ENCODE results near the gene C11orf86.

GRCh38 chr11:66974724-66975404, at the start of gene C11orf86:
- TF ChIP-seq EZH2 (IDR thresholded peaks at IDR 0.05; ENCODE audit: borderline replicate concordance, control insufficient read depth, low read depth, low read length) (no peak), NR2F1 (conservative IDR thresholded peaks at IDR 0.05) (no peak)
- TF ChIP-seq, protein P1, sequence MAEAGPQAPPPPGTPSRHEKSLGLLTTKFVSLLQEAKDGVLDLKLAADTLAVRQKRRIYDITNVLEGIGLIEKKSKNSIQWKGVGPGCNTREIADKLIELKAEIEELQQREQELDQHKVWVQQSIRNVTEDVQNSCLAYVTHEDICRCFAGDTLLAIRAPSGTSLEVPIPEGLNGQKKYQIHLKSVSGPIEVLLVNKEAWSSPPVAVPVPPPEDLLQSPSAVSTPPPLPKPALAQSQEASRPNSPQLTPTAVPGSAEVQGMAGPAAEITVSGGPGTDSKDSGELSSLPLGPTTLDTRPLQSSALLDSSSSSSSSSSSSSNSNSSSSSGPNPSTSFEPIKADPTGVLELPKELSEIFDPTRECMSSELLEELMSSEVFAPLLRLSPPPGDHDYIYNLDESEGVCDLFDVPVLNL (IDR thresholded peaks at IDR 0.05; ENCODE audit: low read depth, low read length): no peak
- TF ChIP-seq, protein P2, sequence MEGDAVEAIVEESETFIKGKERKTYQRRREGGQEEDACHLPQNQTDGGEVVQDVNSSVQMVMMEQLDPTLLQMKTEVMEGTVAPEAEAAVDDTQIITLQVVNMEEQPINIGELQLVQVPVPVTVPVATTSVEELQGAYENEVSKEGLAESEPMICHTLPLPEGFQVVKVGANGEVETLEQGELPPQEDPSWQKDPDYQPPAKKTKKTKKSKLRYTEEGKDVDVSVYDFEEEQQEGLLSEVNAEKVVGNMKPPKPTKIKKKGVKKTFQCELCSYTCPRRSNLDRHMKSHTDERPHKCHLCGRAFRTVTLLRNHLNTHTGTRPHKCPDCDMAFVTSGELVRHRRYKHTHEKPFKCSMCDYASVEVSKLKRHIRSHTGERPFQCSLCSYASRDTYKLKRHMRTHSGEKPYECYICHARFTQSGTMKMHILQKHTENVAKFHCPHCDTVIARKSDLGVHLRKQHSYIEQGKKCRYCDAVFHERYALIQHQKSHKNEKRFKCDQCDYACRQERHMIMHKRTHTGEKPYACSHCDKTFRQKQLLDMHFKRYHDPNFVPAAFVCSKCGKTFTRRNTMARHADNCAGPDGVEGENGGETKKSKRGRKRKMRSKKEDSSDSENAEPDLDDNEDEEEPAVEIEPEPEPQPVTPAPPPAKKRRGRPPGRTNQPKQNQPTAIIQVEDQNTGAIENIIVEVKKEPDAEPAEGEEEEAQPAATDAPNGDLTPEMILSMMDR (IDR thresholded peaks at IDR 0.05 in 2 of 3, conservative IDR thresholded peaks at IDR 0.05 in 1 of 3; ENCODE audit: control insufficient read depth in 2 of 3, extremely low read depth in 1 of 3, insufficient read depth in 1 of 3, low read depth in 3 of 3, low read length in 3 of 3): no peak
